ENCODE measurements around the gene LDLRAD3. TPM values are rescaled to one million over a fixed set of nuclear protein-coding genes. Genes with fewer than 3 reads are reported as not detected.
"Not testable (repeated sequence)": the region's sequence is repeated elsewhere in the genome, so short reads cannot be mapped to it uniquely, and the experiment has no call there.

LDLRAD3 gene
- total RNA-seq, 1 donor = 3.1 TPM

- no peaks in the 10 kb centered on the region for H3K9me3 ChIP-seq (ENCODE audit: low read depth, low read length)
- H3K27me3 ChIP-seq (ENCODE audit: insufficient read depth, low read length) = no peaks in the 10 kb centered on the region
- no peaks in the 10 kb centered on the region for H3K4me1 ChIP-seq (ENCODE audit: insufficient read depth, low read length)
- no peak overlapping the region for H3K4me3 ChIP-seq (ENCODE audit: low read length)
Observed at GRCh38 chr11:36162883-36163434, 219.1 kb downstream of the LDLRAD3 start.

DNA sequence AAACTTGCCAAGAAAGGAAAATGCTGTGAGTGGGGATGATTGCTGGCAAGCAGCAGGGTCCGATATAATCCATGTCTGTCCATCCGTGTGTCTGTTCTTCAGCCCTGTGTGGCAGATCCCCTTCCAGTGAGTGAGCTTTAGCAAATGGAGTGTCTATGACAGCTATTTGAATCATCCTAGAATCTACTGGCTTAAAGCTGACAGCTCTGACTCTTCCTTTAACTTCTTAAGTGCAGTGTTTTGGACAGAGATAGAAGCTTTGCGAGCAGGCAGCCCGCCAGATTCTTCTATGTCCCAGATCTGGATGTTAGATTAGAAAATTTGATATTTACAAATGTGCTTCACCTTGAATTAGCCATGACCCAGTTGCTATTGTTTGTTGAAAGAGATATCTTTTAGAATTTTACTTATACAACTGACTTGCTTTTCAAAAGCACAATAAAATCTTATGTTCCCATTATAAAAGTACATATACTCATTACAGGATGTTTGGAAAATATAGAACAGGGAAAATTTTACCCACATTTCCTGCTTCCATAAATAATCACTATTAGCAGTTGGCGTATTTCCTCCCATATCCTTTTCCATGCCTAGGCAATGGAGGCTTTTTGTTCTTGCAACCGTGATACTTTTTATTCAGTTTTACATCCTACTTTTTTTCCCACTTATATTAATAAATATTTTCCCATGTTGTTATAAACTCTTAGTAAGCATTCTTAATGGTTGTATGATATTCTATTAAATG, 220.8 kb downstream of the LDLRAD3 start:
- H3K9me3 ChIP-seq (ENCODE audit: low read depth, low read length) = no peaks in the 10 kb centered on the region
- no peaks in the 10 kb centered on the region for H3K4me1 ChIP-seq (ENCODE audit: insufficient read depth, low read length)
- H3K27me3 ChIP-seq (ENCODE audit: insufficient read depth, low read length) = no peaks in the 10 kb centered on the region
- no peak overlapping the region for H3K4me3 ChIP-seq (ENCODE audit: low read length)

DNA sequence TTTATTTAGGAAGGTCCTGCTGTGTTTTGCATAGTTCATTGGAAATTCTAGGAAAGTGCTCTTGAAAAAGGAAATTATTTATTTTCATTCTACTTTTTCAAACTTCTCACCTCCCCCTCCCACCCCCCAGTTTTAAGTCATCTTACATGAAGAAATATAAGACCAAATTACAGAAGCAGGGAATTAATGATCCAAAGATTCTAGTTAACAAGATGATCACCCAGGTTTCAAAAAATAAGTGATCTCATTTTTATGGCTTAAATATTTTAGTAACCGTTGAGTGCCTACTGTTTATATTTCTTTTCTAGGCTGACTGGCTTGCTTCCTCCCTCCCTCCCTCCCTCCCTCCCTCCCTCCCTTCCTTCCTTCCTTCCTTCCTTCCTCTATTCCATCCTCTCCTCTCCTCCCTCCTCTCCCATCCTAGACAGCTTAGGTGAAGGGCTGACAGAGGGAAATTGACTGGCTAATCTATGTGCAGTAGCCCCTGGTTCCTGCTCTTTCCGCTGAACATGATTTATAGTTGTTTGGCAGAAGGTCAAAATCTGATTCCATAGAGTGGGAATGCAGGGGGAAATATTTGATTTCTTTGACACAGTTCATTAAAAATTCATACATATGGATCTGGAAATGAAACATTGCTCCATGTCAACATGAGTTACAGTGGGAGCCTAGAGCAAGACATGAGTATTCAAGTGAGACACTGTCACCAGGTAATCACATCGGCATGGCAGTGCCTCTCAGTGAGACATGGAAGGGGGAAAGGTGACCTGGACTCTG, 221.9 kb downstream of the LDLRAD3 start:
- H3K27me3 ChIP-seq (ENCODE audit: insufficient read depth, low read length) = no peaks in the 10 kb centered on the region

DNA sequence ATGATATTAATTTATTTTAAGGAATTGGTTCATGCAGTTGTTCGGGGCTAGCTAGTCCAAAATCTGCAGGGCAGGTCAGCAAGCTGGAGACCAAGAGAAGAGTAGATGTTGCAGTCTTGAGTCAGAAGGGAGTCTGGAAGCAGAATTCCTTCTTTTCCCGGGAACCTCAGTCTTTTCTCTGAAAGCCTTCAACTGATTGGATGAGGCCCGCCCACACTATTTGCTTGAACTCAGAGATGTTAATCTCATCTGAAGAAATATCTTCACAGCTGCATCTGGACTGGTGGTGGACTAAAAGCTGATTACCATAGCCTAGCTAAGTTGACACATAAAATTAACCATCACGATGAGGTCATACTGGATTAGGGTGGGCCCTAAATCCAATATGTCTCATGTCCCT, 223.2 kb downstream of the LDLRAD3 start:
- Histone ChIP-seq H3K9me3 (ENCODE audit: low read depth, low read length) (no peaks in the 10 kb centered on the region), H3K27me3 (ENCODE audit: insufficient read depth, low read length) (no peaks in the 10 kb centered on the region), H3K4me1 (ENCODE audit: insufficient read depth, low read length) (no peaks in the 10 kb centered on the region), H3K4me3 (ENCODE audit: low read length) (no peak overlapping the region)

More for the DNA sequence above, 221.9 kb downstream of the LDLRAD3 start:
- no peaks in the 10 kb centered on the region for H3K4me1 ChIP-seq (ENCODE audit: insufficient read depth, low read length)
- no peak overlapping the region for H3K4me3 ChIP-seq (ENCODE audit: low read length)
- no peaks in the 10 kb centered on the region for H3K9me3 ChIP-seq (ENCODE audit: low read depth, low read length)

- H3K27me3 ChIP-seq (ENCODE audit: insufficient read depth, low read length) = no peaks in the 10 kb centered on the region
- H3K4me1 ChIP-seq (ENCODE audit: insufficient read depth, low read length) = no peaks in the 10 kb centered on the region
- H3K9me3 ChIP-seq (ENCODE audit: low read depth, low read length) = no peaks in the 10 kb centered on the region
- H3K4me3 ChIP-seq (ENCODE audit: low read length) = no peak overlapping the region
Observed at GRCh38 chr11:36167729-36168128, 223.9 kb downstream of the LDLRAD3 start.

- Histone ChIP-seq H3K4me3 (ENCODE audit: low read length) (no peak overlapping the region), H3K9me3 (ENCODE audit: low read depth, low read length) (no peaks in the 10 kb centered on the region), H3K27me3 (ENCODE audit: insufficient read depth, low read length) (peaks cover 9% of the 10 kb centered on the region), H3K4me1 (ENCODE audit: insufficient read depth, low read length) (peaks cover 12% of the 10 kb centered on the region)
Observed at GRCh38 chr11:36177836-36178235, 234.0 kb downstream of the LDLRAD3 start.

DNA sequence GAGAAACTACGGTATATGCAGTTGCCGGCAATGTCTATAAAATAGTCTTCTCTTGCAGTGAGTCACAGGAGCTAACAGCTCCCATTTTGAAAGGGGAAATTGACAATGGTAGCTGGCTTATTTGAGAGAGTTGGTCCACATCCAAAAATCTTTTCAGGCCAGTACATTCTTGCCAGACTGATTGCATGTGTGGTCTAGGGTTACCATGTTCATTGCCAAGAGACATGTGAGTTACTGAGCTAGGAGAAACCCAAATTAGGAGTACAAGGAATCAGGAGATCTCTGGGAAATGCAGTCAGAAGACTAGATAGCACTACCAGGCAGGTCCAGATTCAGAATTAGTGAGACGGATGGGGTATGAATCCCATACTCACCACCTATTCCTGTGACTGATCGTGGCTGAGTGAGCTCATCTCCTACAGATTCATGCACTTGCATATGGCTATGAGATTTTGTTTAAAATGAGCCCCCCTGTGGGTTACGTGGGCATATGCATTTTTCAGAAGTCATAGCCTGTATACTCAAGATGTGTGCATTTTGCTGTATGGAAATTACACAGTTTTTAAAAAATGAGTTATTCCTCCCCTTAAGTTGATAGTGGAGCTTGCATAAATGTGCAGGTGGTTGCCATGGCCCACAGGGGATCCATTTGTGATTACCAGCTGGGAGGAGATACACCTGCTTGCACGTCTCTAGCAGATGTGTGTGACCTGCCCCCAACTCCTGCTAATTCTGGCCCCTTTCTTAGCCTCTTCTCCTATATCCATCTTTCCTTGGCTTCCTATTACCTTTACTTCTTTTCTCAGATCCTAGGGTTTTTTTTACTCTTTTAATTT, 242.7 kb downstream of the LDLRAD3 start:
- no peaks in the 10 kb centered on the region for H3K9me3 ChIP-seq (ENCODE audit: low read depth, low read length)
- no peak overlapping the region for H3K4me3 ChIP-seq (ENCODE audit: low read length)
- H3K27me3 ChIP-seq (ENCODE audit: insufficient read depth, low read length) = no peaks in the 10 kb centered on the region
- no peaks in the 10 kb centered on the region for H3K4me1 ChIP-seq (ENCODE audit: insufficient read depth, low read length)

GRCh38 chr11:36187622-36188021, 243.8 kb downstream of the LDLRAD3 start:
- Histone ChIP-seq H3K4me1 (ENCODE audit: insufficient read depth, low read length) (no peaks in the 10 kb centered on the region), H3K9me3 (ENCODE audit: low read depth, low read length) (no peaks in the 10 kb centered on the region), H3K27me3 (ENCODE audit: insufficient read depth, low read length) (no peaks in the 10 kb centered on the region), H3K4me3 (ENCODE audit: low read length) (no peak overlapping the region)

GRCh38 chr11:36189735-36190134, 245.9 kb downstream of the LDLRAD3 start:
- not testable (repeated sequence) for H3K4me1 ChIP-seq (ENCODE audit: insufficient read depth, low read length); H3K4me3 ChIP-seq (ENCODE audit: low read length); H3K27me3 ChIP-seq (ENCODE audit: insufficient read depth, low read length); H3K9me3 ChIP-seq (ENCODE audit: low read depth, low read length)

DNA sequence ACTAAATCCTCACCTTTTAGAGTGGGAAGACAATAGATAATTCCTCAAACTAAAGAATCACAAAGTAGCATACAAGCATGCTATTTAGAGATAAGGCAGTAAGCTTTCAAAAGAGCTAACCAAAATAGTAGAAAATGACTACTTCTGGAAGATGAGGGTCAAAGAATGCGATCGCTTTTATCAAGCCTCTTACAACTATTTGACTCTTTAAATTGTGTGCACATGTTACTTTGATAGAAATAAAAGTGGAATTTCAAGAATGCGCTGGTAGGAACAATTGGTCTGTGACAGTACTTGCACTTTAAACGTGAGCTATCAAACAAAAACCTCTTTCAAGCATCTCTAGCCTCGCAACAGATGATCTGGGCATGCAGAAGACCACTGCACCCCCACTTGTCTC, 248.1 kb downstream of the LDLRAD3 start:
- Histone ChIP-seq H3K4me3 (ENCODE audit: low read length) (no peak overlapping the region), H3K9me3 (ENCODE audit: low read depth, low read length) (no peaks in the 10 kb centered on the region), H3K4me1 (ENCODE audit: insufficient read depth, low read length) (no peaks in the 10 kb centered on the region), H3K27me3 (ENCODE audit: insufficient read depth, low read length) (no peaks in the 10 kb centered on the region)

GRCh38 chr11:36192425-36193289, 248.8 kb downstream of the LDLRAD3 start:
- Histone ChIP-seq H3K4me3 (ENCODE audit: low read length) (no peak overlapping the region), H3K4me1 (ENCODE audit: insufficient read depth, low read length) (no peaks in the 10 kb centered on the region), H3K27me3 (ENCODE audit: insufficient read depth, low read length) (no peaks in the 10 kb centered on the region), H3K9me3 (ENCODE audit: low read depth, low read length) (no peaks in the 10 kb centered on the region)

DNA sequence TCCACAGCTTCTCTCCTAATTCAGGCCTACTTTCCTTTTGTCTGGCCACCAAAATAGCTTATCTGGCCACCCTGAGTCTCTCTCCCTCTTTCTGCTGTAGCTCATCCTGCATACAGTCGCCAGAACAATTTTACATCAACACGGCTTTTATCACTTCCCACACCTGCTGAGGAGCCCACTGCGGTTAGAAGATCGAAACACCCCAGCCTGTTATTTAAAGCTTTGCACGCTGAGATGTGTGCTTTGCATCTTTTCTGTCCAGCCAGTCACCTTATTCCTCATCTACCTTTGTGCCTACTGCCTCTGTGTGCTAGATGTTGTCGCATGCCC, 249.4 kb downstream of the LDLRAD3 start:
- H3K9me3 ChIP-seq (ENCODE audit: low read depth, low read length) = no peaks in the 10 kb centered on the region
- H3K4me1 ChIP-seq (ENCODE audit: insufficient read depth, low read length) = no peaks in the 10 kb centered on the region
- no peak overlapping the region for H3K4me3 ChIP-seq (ENCODE audit: low read length)
- no peaks in the 10 kb centered on the region for H3K27me3 ChIP-seq (ENCODE audit: insufficient read depth, low read length)

DNA sequence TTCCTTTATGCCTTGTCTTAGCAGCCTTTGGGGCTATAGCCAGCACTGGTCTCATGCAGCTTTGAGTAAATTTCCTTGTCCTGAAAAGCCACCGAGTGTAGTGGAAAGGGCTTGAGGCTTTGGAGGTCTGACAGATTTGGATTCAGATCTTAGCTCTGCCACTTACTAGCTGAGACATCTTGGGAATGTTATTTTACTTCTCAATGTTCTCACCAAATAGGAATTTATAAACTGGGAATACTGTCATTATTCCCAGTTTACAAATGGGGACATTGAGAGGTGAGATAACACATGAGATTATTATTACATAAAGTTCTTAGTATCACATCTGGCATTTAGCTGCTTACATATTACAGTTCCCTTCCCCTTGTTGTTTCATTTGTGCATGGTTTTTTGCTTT, 249.9 kb downstream of the LDLRAD3 start:
- no peak overlapping the region for H3K4me3 ChIP-seq (ENCODE audit: low read length)
- no peaks in the 10 kb centered on the region for H3K27me3 ChIP-seq (ENCODE audit: insufficient read depth, low read length)
- H3K4me1 ChIP-seq (ENCODE audit: insufficient read depth, low read length) = no peaks in the 10 kb centered on the region
- H3K9me3 ChIP-seq (ENCODE audit: low read depth, low read length) = no peaks in the 10 kb centered on the region

All from mononuclear cell (primary cell).